K562 (cell line): ENCODE results near the gene CEP350. TPM values are rescaled to one million over a fixed set of nuclear protein-coding genes. Genes with fewer than 3 reads are reported as not detected.
A peak's percentile ranks its signal among the peaks of the same experiment; 100 is the strongest.

Experiments used
- BRD9 ChIP-seq: fragments of 450-650 bp; IDR thresholded peaks from 2 replicates; pipeline ENCODE4 v1.6.1; 2018; ENCODE audit warnings: low read depth; ENCODE audit not compliant: partially characterized antibody
- CEBPZ ChIP-seq: fragments of 150-350 bp; IDR thresholded peaks from 2 replicates; pipeline ENCODE4 v1.6.1; 2014; ENCODE audit warnings: low read depth, mild to moderate bottlenecking, low read length, borderline replicate concordance
- CHCHD3 ChIP-seq: fragments of 250-450 bp; sonication (Bioruptor Pico); IDR thresholded peaks from 2 replicates; pipeline ENCODE4 v2.1.2; 2022; ENCODE audit warnings: mild to moderate bottlenecking
- CTCF ChIP-seq, 3 experiments: IDR thresholded peaks in 2 of 3; conservative IDR thresholded peaks in 1 of 3; 2 replicates each; pipeline ENCODE4 v1.5.1; 2011 to 2012; ENCODE audit warnings: low read length in 3 of 3, mild to moderate bottlenecking in 3 of 3, control low read depth in 2 of 3, improper control_type of control experiment in 1 of 3, inconsistent platforms in 1 of 3, low read depth in 1 of 3, mixed read lengths in 1 of 3, moderate library complexity in 1 of 3; ENCODE audit not compliant: insufficient read depth in 2 of 3
- DPF2 ChIP-seq: fragments of 450-650 bp; IDR thresholded peaks from 2 replicates; pipeline ENCODE4 v1.6.1; 2016
- E2F3 ChIP-seq: fragments of 250-450 bp; sonication (Bioruptor Pico); IDR thresholded peaks from 2 replicates; pipeline ENCODE4 v1.4.0; 2020; ENCODE audit warnings: mild to moderate bottlenecking
- EP400 ChIP-seq: fragments of 450-650 bp; IDR thresholded peaks from 2 replicates; pipeline ENCODE4 v1.6.1; 2017; ENCODE audit warnings: antibody characterized with exemption, mild to moderate bottlenecking, moderate library complexity
- ESRRB ChIP-seq: fragments of 250-450 bp; sonication (Bioruptor Pico); IDR thresholded peaks from 2 replicates; pipeline ENCODE4 v1.5.0; 2020; ENCODE audit warnings: mild to moderate bottlenecking, moderate library complexity, borderline replicate concordance
- HDAC1 ChIP-seq, 2 experiments: fragments of 450-650 bp; IDR thresholded peaks; 2 replicates each; pipeline ENCODE4 v1.6.1; 2016 to 2017; ENCODE audit warnings: inconsistent platforms in 1 of 2, mild to moderate bottlenecking in 1 of 2, moderate library complexity in 1 of 2
- KAT2B ChIP-seq: IDR thresholded peaks from one replicate; pipeline ENCODE4 v1.6.1; 2012; ENCODE audit warnings: low read depth, mild to moderate bottlenecking, control low read depth, inconsistent platforms, low read length, moderate library complexity
- MCM3 ChIP-seq: fragments of 450-650 bp; IDR thresholded peaks from 2 replicates; pipeline ENCODE4 v1.6.1; 2016
- RBM14 ChIP-seq: fragments of 200-400 bp; formaldehyde crosslinking; IDR thresholded peaks from 2 replicates; pipeline ENCODE4 v1.6.1; 2018; ENCODE audit warnings: low read depth, mild to moderate bottlenecking, low read length, moderate library complexity, borderline replicate concordance; ENCODE audit not compliant: insufficient read depth
- STAG1 ChIP-seq: sonication (generic); formaldehyde crosslinking; IDR thresholded peaks from 2 replicates; pipeline ENCODE4 v1.5.0; 2020; ENCODE audit warnings: missing genetic modification reagents, borderline replicate concordance
- TFAP4 ChIP-seq: sonication (generic); formaldehyde crosslinking; IDR thresholded peaks from 2 replicates; pipeline ENCODE4 v1.8.0; 2022; ENCODE audit warnings: missing genetic modification reagents, mild to moderate bottlenecking, moderate library complexity, borderline replicate concordance
- THRAP3 ChIP-seq: fragments of 450-650 bp; IDR thresholded peaks from 2 replicates; pipeline ENCODE4 v1.6.1; 2016; ENCODE audit warnings: mild to moderate bottlenecking, inconsistent platforms, borderline replicate concordance
- ZEB2 ChIP-seq: fragments of 450-650 bp; IDR thresholded peaks from 2 replicates; pipeline ENCODE4 v1.6.1; 2016
- ZNF143 ChIP-seq: sonication (generic); formaldehyde crosslinking; IDR thresholded peaks from 2 replicates; pipeline ENCODE4 v1.9.0; 2022; ENCODE audit warnings: mild to moderate bottlenecking, missing genetic modification reagents
- ZNF518B ChIP-seq: fragments of 250-450 bp; sonication (Bioruptor Pico); IDR thresholded peaks from 2 replicates; pipeline ENCODE4 v1.5.0; 2021; ENCODE audit warnings: mild to moderate bottlenecking, moderate library complexity
- ZNF717 ChIP-seq: fragments of 250-450 bp; sonication (Bioruptor Pico); IDR thresholded peaks from 2 replicates; pipeline ENCODE4 v1.5.0; 2021
- polyA plus RNA-seq, 8 experiments: library from polyadenylated mRNA; depleted of rRNA in 4 of 8; stranded (reverse) in 5 of 8; unstranded in 3 of 8; fragments of >200 nt; fragmentation: Nextera tagmentation in 2 of 8; fragmentation: Illumina TruSeq in 1 of 8; extraction: Ambion mirVana in 2 of 8; extraction: Trizol in 1 of 8; gene quantifications; 2 replicates each; pipeline versions ENCODE4 v1.2.1 to v1.2.3, GENCODE V29; 2011 to 2014; ENCODE audit warnings: inconsistent platforms in 1 of 8, missing spikeins in 1 of 8
- total RNA-seq, 7 experiments: library from RNA; depleted of rRNA in 6 of 7; stranded (reverse); fragments of >200 nt in 6 of 7; fragmentation: Illumina TruSeq in 2 of 7; extraction: Trizol in 2 of 7; gene quantifications; 2 replicates each; pipeline versions ENCODE4 v1.2.1 to v1.2.3, GENCODE V29; 2011 to 2021; ENCODE audit warnings: low replicate concordance in 1 of 7

Gene CEP350
- total and polyA plus RNA-seq, 9 of the 15 experiments (the other 6 are each of a cell fraction or from before 2014, with no cell fraction given): 8.3 to 64.3 (median 28.0) TPM

GRCh38 chr1:180116964-180117763 lies 162.6 kb downstream of the CEP350 start (continued):
- TF ChIP-seq TFAP4 (CRISPR knock-in tag) (peak; percentile 44; the same call in 1 of the 2 replicates), RBM14 (no peak), MCM3 (no peak), ZNF143 (no peak), BRD9 (no peak), E2F3 (CRISPR knock-in tag) (peak; percentile 76; the same call in 1 of the 2 replicates), HDAC1 (IDR thresholded peaks at IDR 0.05) (peak in 1 of 2 experiments; percentile 71; a peak in 1 of 4 replicates), KAT2B (no peak), STAG1 (CRISPR knock-in tag) (no peak), THRAP3 (no peak), ZNF717 (CRISPR knock-in tag) (no peak), ESRRB (no peak), DPF2 (peak; percentile 85), CEBPZ (no peak), CHCHD3 (CRISPR knock-in tag) (no peak), EP400 (no peak), CTCF (IDR thresholded peaks at IDR 0.05 in 2 of 3, conservative IDR thresholded peaks at IDR 0.05 in 1 of 3; ENCODE audit: insufficient read depth in 2 of 3, low read depth in 1 of 3, low read length in 3 of 3) (no peak), ZNF518B (CRISPR knock-in tag) (no peak), ZEB2 (peak; percentile 93)
